Measurements from ENCODE around the gene RNF31. TPM values are rescaled to one million over a fixed set of nuclear protein-coding genes. Genes with fewer than 3 reads are reported as not detected.

RNF31 gene
- polyA plus RNA-seq, 1 of the 3 experiments (the other 2 are of a cell fraction) = 19.2 TPM

GRCh38 chr14:24117179-24117578, 30.1 kb upstream of the RNF31 start:
- ChIA-PET CTCF (interaction anchor here (1.1 to 3.8 kb wide), 5 partner anchors 8 to 69 kb away, joined by 3 to 16 read pairs (median 5); partner anchors contain the start of gene IRF9), POLR2A (interaction anchor here (0.9 kb wide), 1 partner anchor 19 kb away, joined by 5 read pairs; the partner anchor contains the start of gene PSME1)
- TF ChIP-seq TAF1 (IDR thresholded peaks at IDR 0.05; ENCODE audit: borderline replicate concordance, low read depth, low read length) (no peak), MXI1 (IDR thresholded peaks at IDR 0.05; ENCODE audit: low read depth, low read length) (no peak), NRF1 (IDR thresholded peaks at IDR 0.05; ENCODE audit: low read depth, low read length) (no peak), GABPA (IDR thresholded peaks at IDR 0.05; ENCODE audit: low read depth) (no peak)
- peaks cover 6% of the 10 kb centered on the region; the same call in 1 of the 2 replicates for H3K79me2 ChIP-seq (ENCODE audit: insufficient read depth)
- 83% methylated on average over 5 of the region's 6 CpGs for WGBS (ENCODE audit: low lambda C conversion rate)
- H3K27ac ChIP-seq (ENCODE audit: low read depth in 2 of 2, low read length in 1 of 2) = no peak overlapping the region
- H4K20me1 ChIP-seq (ENCODE audit: insufficient read depth) = no peaks in the 10 kb centered on the region
- peaks cover 12 to 44% of the 10 kb centered on the region in 2 experiments for H3K36me3 ChIP-seq (replicated peaks in 1 of 2; ENCODE audit: control insufficient read depth in 1 of 2, insufficient read depth in 2 of 2, low read length in 1 of 2)
- H3K9ac ChIP-seq = no peak overlapping the region
- H3K4me3 ChIP-seq (ENCODE audit: low read depth in 2 of 2, low read length in 1 of 2) = no peak overlapping the region
- no peaks in the 10 kb centered on the region for H3K9me2 ChIP-seq
- H3F3A ChIP-seq (replicated peaks; ENCODE audit: insufficient read depth) = peaks cover 11% of the 10 kb centered on the region
- H3K4me2 ChIP-seq = no peak overlapping the region
- no peaks in the 10 kb centered on the region for H3K27me3 ChIP-seq (ENCODE audit: insufficient read depth)
- DNase-seq = no peak
- peaks cover 10 to 17% of the 10 kb centered on the region in 2 experiments for H3K4me1 ChIP-seq (ENCODE audit: control insufficient read depth in 1 of 2, insufficient read depth in 2 of 2, low read depth in 1 of 2, low read length in 1 of 2)
- no peaks in the 10 kb centered on the region for H3K9me3 ChIP-seq
- H2AFZ ChIP-seq (ENCODE audit: low read depth) = no peak overlapping the region

- no peaks in the 10 kb centered on the region for H4K20me1 ChIP-seq (ENCODE audit: insufficient read depth)
- no peaks in the 10 kb centered on the region for H3K9me3 ChIP-seq
- ChIA-PET POLR2A (no interaction called here), CTCF (interaction anchor here (0.8 to 1.5 kb wide), 3 partner anchors 11 to 124 kb away, joined by 3 to 5 read pairs (median 3); partner anchors contain the start of gene IRF9)
- no peak overlapping the region for H3K9ac ChIP-seq
- no peaks in the 10 kb centered on the region for H3K27me3 ChIP-seq (ENCODE audit: insufficient read depth)
- WGBS (ENCODE audit: low lambda C conversion rate) = 98% methylated on average over 6 of the region's 6 CpGs
- H3F3A ChIP-seq (replicated peaks; ENCODE audit: insufficient read depth) = no peaks in the 10 kb centered on the region
- TF ChIP-seq ZBTB33 (IDR thresholded peaks at IDR 0.05; ENCODE audit: borderline replicate concordance, low read depth) (no peak), FOSL2 (IDR thresholded peaks at IDR 0.05; ENCODE audit: borderline replicate concordance, low read depth) (no peak), USF1 (IDR thresholded peaks at IDR 0.05; ENCODE audit: borderline replicate concordance, low read depth) (no peak), POLR2AphosphoS5 (IDR thresholded peaks at IDR 0.05; ENCODE audit: low read depth, low read length) (no peak), IRF3 (IDR thresholded peaks at IDR 0.05; ENCODE audit: low read depth, low read length) (no peak), EP300 (IDR thresholded peaks at IDR 0.05; ENCODE audit: borderline replicate concordance in 1 of 2, low read depth in 1 of 2, low read length in 1 of 2) (no peak), NFIC (IDR thresholded peaks at IDR 0.05; ENCODE audit: borderline replicate concordance) (no peak), TAF1 (IDR thresholded peaks at IDR 0.05; ENCODE audit: borderline replicate concordance, low read depth, low read length) (no peak), GABPA (IDR thresholded peaks at IDR 0.05; ENCODE audit: low read depth) (no peak), NRF1 (IDR thresholded peaks at IDR 0.05; ENCODE audit: low read depth, low read length) (no peak), FOXM1 (IDR thresholded peaks at IDR 0.05; ENCODE audit: low read depth) (no peak), CTCF (IDR thresholded peaks at IDR 0.05) (no peak)
- H3K4me1 ChIP-seq (ENCODE audit: control insufficient read depth in 1 of 2, insufficient read depth in 2 of 2, low read depth in 1 of 2, low read length in 1 of 2) = peaks cover 10 to 12% of the 10 kb centered on the region in 2 experiments
- peaks cover 12 to 47% of the 10 kb centered on the region in 2 experiments for H3K36me3 ChIP-seq (replicated peaks in 1 of 2; ENCODE audit: control insufficient read depth in 1 of 2, insufficient read depth in 2 of 2, low read length in 1 of 2)
- no peaks in the 10 kb centered on the region for H3K9me2 ChIP-seq
- H2AFZ ChIP-seq (ENCODE audit: low read depth) = no peak overlapping the region
- H3K4me2 ChIP-seq = no peak overlapping the region
- H3K79me2 ChIP-seq (ENCODE audit: insufficient read depth) = peaks cover 6% of the 10 kb centered on the region; the same call in 1 of the 2 replicates
- no peak overlapping the region for H3K4me3 ChIP-seq (ENCODE audit: low read depth in 2 of 2, low read length in 1 of 2)
- H3K27ac ChIP-seq (ENCODE audit: low read depth in 2 of 2, low read length in 1 of 2) = no peak overlapping the region
- DNase-seq = no peak
Observed at GRCh38 chr14:24119691-24120090, 27.6 kb upstream of the RNF31 start.

Data from SK-N-SH (cell line).